ENCODE data around the gene GOLGA6L26. TPM values are rescaled to one million over a fixed set of nuclear protein-coding genes. Genes with fewer than 3 reads are reported as not detected.

The GOLGA6L26 gene
- total RNA-seq, 1 experiment from 2014 or later = not detected

Other genes starting within 250 kb of the GOLGA6L26 start
- gene GOLGA6L1, start 197.4 kb downstream of the GOLGA6L26 start, total RNA-seq (2014; rRNA removed; shearing (Covaris generic)) = not detected in 2 replicates
- gene GOLGA8S, start 20.6 kb upstream of the GOLGA6L26 start, total RNA-seq (2014; rRNA removed; shearing (Covaris generic)) = not detected in 2 replicates
- gene GOLGA6L2, start 113.0 kb upstream of the GOLGA6L26 start, total RNA-seq (2014; rRNA removed; shearing (Covaris generic)) = not detected in 2 replicates
- gene MKRN3, start 231.5 kb upstream of the GOLGA6L26 start, total RNA-seq (2014; rRNA removed; shearing (Covaris generic)) = 0.25 TPM in 1 of 2 replicates, not detected in the other